ENCODE data around the gene SCAF11.

The SCAF11 gene

DNA sequence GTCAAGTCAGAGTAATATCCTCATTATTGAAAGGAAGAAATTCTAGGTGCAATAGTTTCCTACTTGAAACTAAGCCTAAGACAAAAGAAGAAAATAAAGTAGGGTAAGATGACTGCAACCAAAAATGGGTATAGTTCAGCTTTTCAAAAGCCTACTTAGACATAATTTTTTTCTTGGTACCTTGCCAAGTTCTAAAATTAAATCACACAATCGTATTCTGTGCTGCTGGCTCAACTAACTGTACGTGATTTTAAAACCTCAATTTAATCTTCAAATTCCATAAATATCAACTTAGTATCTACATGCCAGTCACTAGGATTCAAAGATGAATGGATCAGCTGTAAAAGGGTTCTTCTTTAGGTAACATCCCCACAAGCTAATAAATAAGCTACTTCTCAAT, 56.9 kb downstream of the SCAF11 start:
- DNase-seq (ENCODE audit: extremely low read depth in 1 of 2, low read depth in 1 of 2), result no peak

DNA sequence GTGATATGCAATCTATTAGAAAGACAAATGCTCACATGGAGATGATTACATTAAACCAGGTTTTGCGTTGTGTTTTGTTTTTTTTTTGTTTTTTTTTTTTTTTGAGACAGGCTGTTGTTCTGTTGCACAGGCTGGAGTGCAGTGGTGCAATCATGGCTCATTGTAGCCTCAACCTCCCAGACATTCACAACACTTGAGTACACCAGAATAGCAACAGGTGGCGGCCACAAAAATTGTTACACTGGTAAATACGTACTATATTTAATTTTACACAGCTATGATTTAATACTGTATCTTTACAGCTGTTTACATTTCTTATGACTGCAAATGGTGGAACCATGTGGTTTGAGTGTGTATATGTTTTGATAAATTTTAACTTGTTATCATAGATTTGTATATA, 60.0 kb downstream of the SCAF11 start:
- no peak for DNase-seq (ENCODE audit: extremely low read depth in 1 of 2, low read depth in 1 of 2)

GRCh38 chr12:45928309-45928708, 62.1 kb downstream of the SCAF11 start:
- DNase-seq (ENCODE audit: extremely low read depth in 1 of 2, low read depth in 1 of 2), result no peak

DNA sequence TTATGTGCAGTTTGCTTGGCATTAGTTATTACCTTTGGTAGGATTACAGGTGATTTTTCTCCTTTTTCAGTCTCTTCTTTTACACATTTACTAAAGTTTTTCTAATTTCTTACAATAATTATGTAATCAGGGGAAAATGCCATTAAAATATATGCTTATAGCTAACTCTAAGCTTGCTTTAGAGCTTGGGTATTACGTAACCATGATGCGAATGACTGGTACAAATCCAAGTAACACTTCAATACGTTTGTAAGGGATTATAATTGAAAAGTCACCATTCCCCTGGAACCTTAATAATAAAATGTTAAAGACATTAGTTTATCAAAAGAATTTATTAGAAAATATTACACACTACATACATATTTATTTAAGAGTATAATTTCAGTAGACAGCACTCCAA, 71.6 kb downstream of the SCAF11 start:
- no peak for DNase-seq (ENCODE audit: extremely low read depth in 1 of 2, low read depth in 1 of 2)

DNA sequence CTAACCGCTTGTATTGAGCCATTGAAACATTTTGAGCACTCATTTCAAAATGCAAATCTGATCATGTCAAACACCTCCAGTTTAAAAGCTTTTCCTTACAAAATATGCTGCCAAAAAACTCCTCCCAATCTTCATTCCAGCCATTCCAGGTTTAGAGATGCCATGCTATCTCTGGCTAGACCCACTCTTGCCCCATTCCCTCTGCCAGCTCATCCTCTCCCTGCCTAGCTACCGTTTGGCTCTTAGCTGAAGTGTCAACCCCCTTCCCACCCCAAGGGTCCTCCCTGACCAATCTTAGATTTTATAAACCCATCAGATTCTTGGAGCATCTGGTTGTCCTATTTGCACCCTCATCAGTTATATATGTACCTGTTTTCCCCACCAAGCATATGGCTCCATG, 75.0 kb downstream of the SCAF11 start:
- DNase-seq (ENCODE audit: extremely low read depth in 1 of 2, low read depth in 1 of 2), result no peak

DNA sequence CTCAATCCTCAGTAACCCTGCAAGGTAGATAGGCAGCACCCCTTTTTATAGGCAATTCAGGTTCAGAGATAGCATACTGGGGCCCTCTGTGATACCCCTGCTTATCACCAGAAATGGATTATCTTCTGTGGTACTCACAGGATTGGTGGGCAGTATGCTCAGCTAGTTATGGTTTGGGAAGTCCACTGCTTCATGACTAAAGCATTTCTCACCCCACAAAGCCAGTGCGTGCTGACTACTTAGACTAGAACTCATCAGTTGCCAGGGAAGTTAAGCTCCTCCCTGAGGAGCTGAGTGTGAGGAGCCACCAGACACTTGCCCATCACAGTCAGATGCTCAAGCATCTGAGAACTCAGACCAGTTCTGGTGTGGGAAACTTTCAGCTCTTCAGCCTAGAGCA, 76.3 kb downstream of the SCAF11 start:
- no peak for DNase-seq (ENCODE audit: extremely low read depth in 1 of 2, low read depth in 1 of 2)

- no peak for DNase-seq (ENCODE audit: extremely low read depth in 1 of 2, low read depth in 1 of 2)
Observed at GRCh38 chr12:45913631-45914030, 76.7 kb downstream of the SCAF11 start.

DNA sequence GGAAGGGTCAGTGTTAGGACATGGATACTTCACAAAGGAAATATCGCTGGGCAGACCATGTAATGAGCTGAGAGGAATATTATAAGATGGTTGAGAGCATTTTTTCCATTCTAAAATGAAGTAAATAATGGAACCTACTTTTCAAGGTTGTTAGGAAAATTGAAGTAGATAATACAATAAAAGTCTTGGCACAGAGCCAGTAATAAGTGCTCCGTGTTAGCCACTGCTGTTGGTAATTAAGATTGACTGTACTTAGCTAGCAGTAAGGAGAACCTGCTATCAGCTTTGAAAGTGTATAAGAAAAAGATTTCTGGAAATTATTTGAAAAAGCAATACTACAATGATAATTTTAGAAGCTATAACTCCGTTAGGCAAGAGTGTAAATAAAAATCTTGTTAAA, 77.6 kb downstream of the SCAF11 start:
- DNase-seq (ENCODE audit: extremely low read depth in 1 of 2, low read depth in 1 of 2), result no peak

- DNase-seq (ENCODE audit: extremely low read depth in 1 of 2, low read depth in 1 of 2), result no peak
Observed at GRCh38 chr12:45909041-45909713, 81.2 kb downstream of the SCAF11 start.

GRCh38 chr12:45907955-45908354, 82.4 kb downstream of the SCAF11 start:
- no peak for DNase-seq (ENCODE audit: extremely low read depth in 1 of 2, low read depth in 1 of 2)

- DNase-seq (ENCODE audit: extremely low read depth in 1 of 2, low read depth in 1 of 2), result no peak
Observed at GRCh38 chr12:45898094-45898493, 92.3 kb downstream of the SCAF11 start.

GRCh38 chr12:45895961-45896360, 94.4 kb downstream of the SCAF11 start:
- no peak for DNase-seq (ENCODE audit: extremely low read depth in 1 of 2, low read depth in 1 of 2)

GRCh38 chr12:45893240-45893639, 97.1 kb downstream of the SCAF11 start:
- no peak for DNase-seq (ENCODE audit: extremely low read depth in 1 of 2, low read depth in 1 of 2)

GRCh38 chr12:45890276-45890675, 100.1 kb downstream of the SCAF11 start:
- DNase-seq (ENCODE audit: extremely low read depth in 1 of 2, low read depth in 1 of 2), result no peak

GRCh38 chr12:45887544-45887943, 102.8 kb downstream of the SCAF11 start:
- no peak for DNase-seq (ENCODE audit: extremely low read depth in 1 of 2, low read depth in 1 of 2)

- no peak for DNase-seq (ENCODE audit: extremely low read depth in 1 of 2, low read depth in 1 of 2)
Observed at GRCh38 chr12:45886685-45887084, 103.7 kb downstream of the SCAF11 start.

DNA sequence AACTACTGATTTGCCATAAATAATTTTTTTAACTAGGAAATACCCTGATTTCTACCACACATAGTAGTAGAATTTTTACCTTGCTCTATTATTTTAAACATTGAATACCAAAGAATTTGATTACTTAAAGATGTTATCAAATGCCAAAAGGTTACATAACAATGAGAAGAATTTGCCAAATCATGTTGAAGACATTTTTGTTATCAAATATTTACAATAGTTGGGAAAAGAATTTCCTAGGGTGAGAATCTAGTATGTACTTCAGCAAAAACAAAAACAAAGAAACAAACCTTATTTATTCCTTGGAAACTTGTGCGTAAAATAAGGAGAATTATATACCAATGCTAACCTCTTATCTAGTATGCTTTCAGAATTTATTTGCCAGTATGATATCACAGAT, 107.2 kb downstream of the SCAF11 start:
- DNase-seq (ENCODE audit: extremely low read depth in 1 of 2, low read depth in 1 of 2), result no peak

- no peak for DNase-seq (ENCODE audit: extremely low read depth in 1 of 2, low read depth in 1 of 2)
Observed at GRCh38 chr12:45880533-45880932, 109.8 kb downstream of the SCAF11 start.

- DNase-seq (ENCODE audit: extremely low read depth in 1 of 2, low read depth in 1 of 2), result no peak
Observed at GRCh38 chr12:45879363-45879895, 110.9 kb downstream of the SCAF11 start.

DNA sequence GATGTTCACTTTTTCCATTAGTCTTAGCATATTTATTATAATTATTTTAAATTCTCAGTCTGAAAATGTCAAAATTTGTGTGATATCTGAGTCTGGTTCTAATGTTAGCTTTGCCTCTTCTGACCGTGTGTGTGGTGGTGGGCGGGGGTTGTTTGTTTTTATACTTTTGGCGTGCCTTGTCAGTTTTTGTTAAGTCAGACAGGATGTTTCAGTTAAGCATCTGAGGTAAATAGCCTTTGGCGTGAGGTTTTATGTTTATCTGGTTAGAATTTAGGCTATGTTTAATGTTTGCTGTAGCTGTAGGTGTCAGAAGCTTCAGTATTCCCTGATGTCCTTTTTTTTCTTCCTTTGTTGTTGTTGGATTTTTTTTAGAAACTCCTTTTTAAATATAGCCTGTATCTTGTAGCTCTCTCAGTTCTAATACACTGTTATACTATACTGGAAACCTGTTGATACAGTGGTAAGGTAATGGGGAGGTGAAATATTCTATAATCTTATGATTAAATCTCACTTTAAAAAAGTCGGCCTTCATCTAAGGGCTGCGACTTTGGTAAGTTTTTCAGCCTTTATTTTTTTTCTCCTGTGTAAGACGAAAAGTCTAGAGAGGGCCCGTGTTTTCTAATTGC, 111.6 kb downstream of the SCAF11 start:
- DNase-seq (ENCODE audit: extremely low read depth in 1 of 2, low read depth in 1 of 2), result no peak

DNA sequence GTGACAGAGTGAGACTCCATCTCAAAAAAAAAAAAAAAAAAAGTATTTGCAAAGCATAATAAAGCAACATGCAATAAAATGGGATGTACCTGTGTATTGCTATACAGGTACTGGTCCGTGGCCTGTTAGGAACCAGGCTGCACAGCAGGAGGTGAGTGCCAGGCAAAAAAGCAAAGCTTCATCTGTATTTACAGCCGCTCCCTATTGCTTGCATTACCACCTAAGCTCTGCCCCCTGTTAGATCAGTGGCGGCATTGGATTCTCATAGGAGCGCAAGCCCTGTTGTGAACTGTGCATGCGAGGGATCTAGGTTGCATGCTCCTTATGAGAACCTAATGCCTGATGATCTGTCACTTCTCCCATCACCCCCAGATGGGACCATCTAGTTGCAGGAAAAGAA, 113.3 kb downstream of the SCAF11 start:
- DNase-seq (ENCODE audit: extremely low read depth in 1 of 2, low read depth in 1 of 2), result no peak

GRCh38 chr12:45872446-45872845, 117.9 kb downstream of the SCAF11 start:
- DNase-seq (ENCODE audit: extremely low read depth in 1 of 2, low read depth in 1 of 2), result no peak

Measured in activated CD8-positive, alpha-beta memory T cell treated with anti-CD3 and anti-CD28 coated beads for 1 hour (primary cell).